Measurements from ENCODE around the gene MLLT10. TPM values are rescaled to one million over a fixed set of nuclear protein-coding genes. Genes with fewer than 3 reads are reported as not detected.

MLLT10 gene
- total and polyA plus RNA-seq, 4 donors, result 20.6 to 97.8 (median 35.7) TPM

DNA sequence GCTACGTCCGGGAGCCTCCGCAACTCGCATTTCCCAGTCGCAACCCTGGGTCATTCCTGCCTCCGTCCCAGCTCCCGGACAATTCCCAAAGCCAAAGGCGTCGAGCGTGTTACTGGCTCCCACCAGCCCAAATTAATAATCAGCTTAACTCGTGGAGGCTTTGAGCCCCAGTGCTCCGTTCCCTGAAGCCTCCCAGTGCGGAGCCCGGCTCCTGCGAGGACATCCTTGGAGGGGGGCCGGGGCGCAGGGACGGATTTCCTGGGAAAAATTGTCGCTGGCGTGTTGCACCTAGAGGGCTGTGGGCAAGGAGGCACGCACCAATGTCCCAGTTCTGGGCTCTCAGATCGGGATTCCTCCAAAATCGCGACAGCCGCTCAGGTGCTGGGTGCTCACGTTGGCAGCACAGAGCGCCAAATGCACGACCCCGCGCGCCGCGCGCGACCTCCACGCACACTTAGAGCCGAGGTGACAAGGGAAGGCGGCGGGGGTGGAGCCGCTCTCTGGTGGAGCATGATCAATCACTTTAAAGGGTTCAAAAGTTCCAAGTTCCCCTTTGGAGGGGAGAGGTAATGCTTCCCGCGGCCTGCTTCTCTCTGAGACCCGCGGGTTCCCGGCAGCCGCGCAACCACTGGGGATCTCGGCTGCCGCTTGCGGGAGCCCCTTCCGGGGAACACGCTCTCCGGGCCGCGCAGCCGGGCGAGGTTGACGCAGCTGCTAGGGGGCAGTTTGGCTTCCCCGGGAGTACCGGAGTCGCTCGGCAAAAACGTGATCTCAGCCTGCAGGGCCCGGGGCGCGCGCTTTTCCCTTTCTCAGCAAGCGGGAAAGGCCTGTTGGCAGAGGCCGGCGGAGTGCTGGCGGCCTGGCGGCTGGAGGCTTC is 34.1 kb upstream of the MLLT10 start:
- 32 to 52% methylated on average over 69 to 72 of the region's 72 CpGs for WGBS, 2 donors
- ATAC-seq (ENCODE audit: insufficient read depth, low FRiP score) (no peak), DNase-seq (peak; percentile 69 to 79 (median 74))
- Histone ChIP-seq H3K4me3 (no peak overlapping the region), H3K27me3 (ENCODE audit: control insufficient read depth in 3 of 3, insufficient read depth in 3 of 3, low read length in 2 of 3) (no peaks in the 10 kb centered on the region), H3K36me3 (ENCODE audit: control insufficient read depth in 4 of 4, insufficient read depth in 4 of 4, low read length in 4 of 4) (no peaks in the 10 kb centered on the region), H3K27ac (ENCODE audit: low read depth in 1 of 2, low read length in 1 of 2) (peak overlapping the region in 1 of 2 donors; percentile 6), H3K4me1 (ENCODE audit: control insufficient read depth in 5 of 5, insufficient read depth in 5 of 5, low read length in 5 of 5) (peaks cover 0 to 20% (median 4%) of the 10 kb centered on the region in 5 donors), H3K9ac (ENCODE audit: insufficient read depth in 1 of 2, low read length in 2 of 2) (no peak overlapping the region), H3K9me3 (ENCODE audit: control insufficient read depth in 4 of 4, insufficient read depth in 3 of 4, low read length in 3 of 4) (no peaks in the 10 kb centered on the region)
- TF ChIP-seq, protein P1, sequence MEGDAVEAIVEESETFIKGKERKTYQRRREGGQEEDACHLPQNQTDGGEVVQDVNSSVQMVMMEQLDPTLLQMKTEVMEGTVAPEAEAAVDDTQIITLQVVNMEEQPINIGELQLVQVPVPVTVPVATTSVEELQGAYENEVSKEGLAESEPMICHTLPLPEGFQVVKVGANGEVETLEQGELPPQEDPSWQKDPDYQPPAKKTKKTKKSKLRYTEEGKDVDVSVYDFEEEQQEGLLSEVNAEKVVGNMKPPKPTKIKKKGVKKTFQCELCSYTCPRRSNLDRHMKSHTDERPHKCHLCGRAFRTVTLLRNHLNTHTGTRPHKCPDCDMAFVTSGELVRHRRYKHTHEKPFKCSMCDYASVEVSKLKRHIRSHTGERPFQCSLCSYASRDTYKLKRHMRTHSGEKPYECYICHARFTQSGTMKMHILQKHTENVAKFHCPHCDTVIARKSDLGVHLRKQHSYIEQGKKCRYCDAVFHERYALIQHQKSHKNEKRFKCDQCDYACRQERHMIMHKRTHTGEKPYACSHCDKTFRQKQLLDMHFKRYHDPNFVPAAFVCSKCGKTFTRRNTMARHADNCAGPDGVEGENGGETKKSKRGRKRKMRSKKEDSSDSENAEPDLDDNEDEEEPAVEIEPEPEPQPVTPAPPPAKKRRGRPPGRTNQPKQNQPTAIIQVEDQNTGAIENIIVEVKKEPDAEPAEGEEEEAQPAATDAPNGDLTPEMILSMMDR (IDR thresholded peaks at IDR 0.05; ENCODE audit: control extremely low read depth, extremely low read depth), result no peak

DNA sequence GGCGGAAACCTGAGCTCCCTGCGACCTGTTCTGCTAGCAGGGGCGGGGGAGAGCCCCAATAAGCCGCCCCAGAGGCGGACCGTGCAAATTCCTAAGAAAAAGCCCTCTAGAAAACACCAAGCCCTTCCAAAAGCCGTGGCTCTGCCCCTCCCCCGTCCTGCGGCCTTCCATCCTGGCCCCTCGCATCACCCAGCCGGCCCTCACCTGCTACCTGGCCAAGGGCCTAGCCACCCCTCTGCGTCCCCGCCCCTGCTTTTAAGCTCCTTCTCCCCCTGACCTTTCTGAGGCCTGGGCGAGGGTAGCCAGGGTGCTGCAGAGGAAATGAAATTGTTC is 33.5 kb upstream of the MLLT10 start:
- H3K9me3 ChIP-seq (ENCODE audit: control insufficient read depth in 4 of 4, insufficient read depth in 3 of 4, low read length in 3 of 4), result no peaks in the 10 kb centered on the region
- WGBS, 2 donors, result 53 to 61% methylated on average over 14 of the region's 14 CpGs
- peaks cover 0 to 20% (median 3%) of the 10 kb centered on the region in 5 donors for H3K4me1 ChIP-seq (ENCODE audit: control insufficient read depth in 5 of 5, insufficient read depth in 5 of 5, low read length in 5 of 5)
- TF ChIP-seq, protein P1 (IDR thresholded peaks at IDR 0.05; ENCODE audit: control extremely low read depth, extremely low read depth), result no peak
- no peaks in the 10 kb centered on the region for H3K36me3 ChIP-seq (ENCODE audit: control insufficient read depth in 4 of 4, insufficient read depth in 4 of 4, low read length in 4 of 4)
- ATAC-seq (ENCODE audit: insufficient read depth, low FRiP score) (no peak), DNase-seq (no peak)
- H3K27me3 ChIP-seq (ENCODE audit: control insufficient read depth in 3 of 3, insufficient read depth in 3 of 3, low read length in 2 of 3), result no peaks in the 10 kb centered on the region
- no peak overlapping the region for H3K4me3 ChIP-seq
- no peak overlapping the region for H3K9ac ChIP-seq (ENCODE audit: insufficient read depth in 1 of 2, low read length in 2 of 2)
- H3K27ac ChIP-seq (ENCODE audit: low read depth in 1 of 2, low read length in 1 of 2), result peak overlapping the region in 1 of 2 donors; percentile 6

DNA sequence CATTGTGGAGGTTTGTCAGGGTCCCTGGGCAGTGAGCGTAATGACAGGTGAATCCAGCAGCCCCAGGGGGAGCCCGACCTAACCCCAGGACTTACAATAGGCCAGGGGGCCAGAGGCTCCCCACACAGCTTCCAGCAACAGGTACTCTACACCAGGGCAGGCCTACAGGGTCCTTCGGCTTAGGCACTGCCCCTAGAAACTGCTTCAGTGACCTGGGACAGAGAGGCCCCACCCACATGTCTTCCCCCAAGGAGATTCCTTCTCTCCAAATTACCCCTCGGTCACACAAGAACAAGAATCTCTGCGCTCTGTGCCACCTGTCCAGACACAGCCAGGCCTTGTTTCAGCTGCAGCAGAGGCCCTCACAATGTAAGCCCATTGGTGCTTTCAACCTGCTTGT is 32.9 kb upstream of the MLLT10 start:
- Histone ChIP-seq H3K4me3 (no peak overlapping the region), H3K36me3 (ENCODE audit: control insufficient read depth in 4 of 4, insufficient read depth in 4 of 4, low read length in 4 of 4) (no peaks in the 10 kb centered on the region), H3K27me3 (ENCODE audit: control insufficient read depth in 3 of 3, insufficient read depth in 3 of 3, low read length in 2 of 3) (no peaks in the 10 kb centered on the region), H3K9ac (ENCODE audit: insufficient read depth in 1 of 2, low read length in 2 of 2) (no peak overlapping the region), H3K27ac (ENCODE audit: low read depth in 1 of 2, low read length in 1 of 2) (no peak overlapping the region), H3K9me3 (ENCODE audit: control insufficient read depth in 4 of 4, insufficient read depth in 3 of 4, low read length in 3 of 4) (no peaks in the 10 kb centered on the region), H3K4me1 (ENCODE audit: control insufficient read depth in 5 of 5, insufficient read depth in 5 of 5, low read length in 5 of 5) (peaks cover 0 to 22% (median 4%) of the 10 kb centered on the region in 5 donors)
- ATAC-seq (ENCODE audit: insufficient read depth, low FRiP score) (no peak), DNase-seq (no peak)
- WGBS, 2 donors, result 94 to 96% methylated on average over 5 of the region's 5 CpGs
- TF ChIP-seq, protein P1 (IDR thresholded peaks at IDR 0.05; ENCODE audit: control extremely low read depth, extremely low read depth), result no peak

Data from lung (tissue), 12 donors.